GM23338 (cell line): ENCODE measurements around the gene CHN2. TPM values are rescaled to one million over a fixed set of nuclear protein-coding genes. Genes with fewer than 3 reads are reported as not detected.

Experiments
- ATAC-seq: fragments of 200-7000 bp; cut with Tn5 transposase; 3 replicates; pipeline ENCODE4 v1.9.1; 2020
- DNase-seq: peaks from one replicate; pipeline ENCODE4 v3.0.0-alpha.2; 2015; ENCODE audit warnings: low spot score
- H2AFZ ChIP-seq: fragments of 200-600 bp; sonication (generic); 2 replicates; pipeline ENCODE4 v1.8.0; 2016; ENCODE audit warnings: antibody characterized with exemption, mild to moderate bottlenecking, moderate library complexity
- H3F3A ChIP-seq: fragments of 200-600 bp; sonication (generic); replicated peaks from 2 replicates; pipeline ENCODE4 v1.8.0; 2017; ENCODE audit warnings: antibody characterized with exemption, mixed run types, low read depth
- H3K27ac ChIP-seq: fragments of 200-600 bp; sonication (generic); 2 replicates; pipeline ENCODE4 v1.6.1; 2016; ENCODE audit warnings: low read depth
- H3K27me3 ChIP-seq: fragments of 200-600 bp; sonication (generic); 2 replicates; pipeline ENCODE4 v1.8.0; 2016; ENCODE audit warnings: mild to moderate bottlenecking, mixed run types, moderate library complexity; ENCODE audit not compliant: insufficient read depth
- H3K36me3 ChIP-seq: fragments of 200-600 bp; sonication (generic); 2 replicates; pipeline ENCODE4 v1.8.0; 2016; ENCODE audit warnings: mild to moderate bottlenecking; ENCODE audit not compliant: insufficient read depth
- H3K4me1 ChIP-seq: fragments of 200-600 bp; sonication (generic); 2 replicates; pipeline ENCODE4 v1.8.0; 2016; ENCODE audit warnings: mild to moderate bottlenecking, moderate library complexity; ENCODE audit not compliant: insufficient read depth
- H3K4me2 ChIP-seq: fragments of 200-600 bp; sonication (generic); 2 replicates; pipeline ENCODE4 v1.7.1; 2017; ENCODE audit warnings: mixed run types
- H3K4me3 ChIP-seq: fragments of 200-600 bp; sonication (generic); 2 replicates; pipeline ENCODE4 v1.6.1; 2016; ENCODE audit warnings: mixed run types
- H3K79me2 ChIP-seq: fragments of 200-600 bp; sonication (generic); replicated peaks from 2 replicates; pipeline ENCODE4 v1.8.0; 2017; ENCODE audit warnings: mild to moderate bottlenecking; ENCODE audit not compliant: insufficient read depth
- H3K9me2 ChIP-seq: fragments of 200-600 bp; sonication (generic); 2 replicates; pipeline ENCODE4 v1.8.0; 2017; ENCODE audit not compliant: insufficient read depth
- H4K20me1 ChIP-seq: fragments of 200-600 bp; sonication (generic); replicated peaks from 2 replicates; pipeline ENCODE4 v1.8.0; 2017; ENCODE audit warnings: mild to moderate bottlenecking; ENCODE audit not compliant: insufficient read depth
- H3K27ac Mint-ChIP-seq: 2 replicates; pipeline ENCODE4 v1.8.0; 2020; ENCODE audit warnings: inconsistent platforms, mild to moderate bottlenecking, moderate library complexity, mixed read lengths
- H3K27me3 Mint-ChIP-seq: 3 replicates; pipeline ENCODE4 v1.8.0; 2022; ENCODE audit warnings: low read depth, mild to moderate bottlenecking, moderate library complexity, mixed read lengths, inconsistent platforms; ENCODE audit not compliant: insufficient read depth, poor library complexity
- H3K36me3 Mint-ChIP-seq: 3 replicates; pipeline ENCODE4 v1.8.0; 2021; ENCODE audit warnings: low read depth, mild to moderate bottlenecking, inconsistent platforms, moderate library complexity, mixed read lengths
- H3K4me1 Mint-ChIP-seq: 3 replicates; pipeline ENCODE4 v1.8.0; 2020; ENCODE audit warnings: mild to moderate bottlenecking, inconsistent platforms, mixed read lengths
- H3K4me3 Mint-ChIP-seq: 3 replicates; pipeline ENCODE4 v1.8.0; 2021; ENCODE audit warnings: moderate library complexity, mild to moderate bottlenecking, inconsistent platforms, mixed read lengths
- H3K9me3 Mint-ChIP-seq: 3 replicates; pipeline ENCODE4 v1.8.0; 2020; ENCODE audit warnings: moderate library complexity, mild to moderate bottlenecking, inconsistent platforms, mixed read lengths
- CREB1 ChIP-seq: fragments of 250-450 bp; sonication (Bioruptor Pico); IDR thresholded peaks from 2 replicates; pipeline ENCODE4 v1.5.0; 2020; ENCODE audit warnings: low read depth, mild to moderate bottlenecking, moderate library complexity
- CTCF ChIP-seq, 2 experiments: fragments of 200-600 bp in 1 of 2; sonication (generic) in 1 of 2; conservative IDR thresholded peaks; 2 replicates each; pipeline versions ENCODE4 v1.5.1 to v1.6.1; 2016 to 2017; ENCODE audit warnings: antibody characterized with exemption in 2 of 2, low read depth in 2 of 2, mild to moderate bottlenecking in 2 of 2, moderate library complexity in 1 of 2
- EZH2 ChIP-seq: fragments of 200-600 bp; sonication (generic); IDR thresholded peaks from one replicate; pipeline ENCODE4 v1.8.0; 2017; ENCODE audit warnings: antibody characterized with exemption, mild to moderate bottlenecking, low read depth; ENCODE audit not compliant: unreplicated experiment
- EZH2phosphoT487 ChIP-seq: fragments of 200-600 bp; sonication (generic); IDR thresholded peaks from one replicate; pipeline ENCODE4 v1.8.1; 2018; ENCODE audit warnings: antibody characterized with exemption; ENCODE audit not compliant: unreplicated experiment
- JUNB ChIP-seq: IDR thresholded peaks from one replicate; pipeline ENCODE4 v1.6.1; 2016; ENCODE audit warnings: antibody characterized with exemption; ENCODE audit not compliant: unreplicated experiment
- NANOG ChIP-seq: IDR thresholded peaks from 2 replicates; pipeline ENCODE4 v1.6.1; 2016; ENCODE audit warnings: antibody characterized with exemption, borderline replicate concordance
- REST ChIP-seq: IDR thresholded peaks from one replicate; pipeline ENCODE4 v1.6.1; 2018; ENCODE audit warnings: antibody characterized with exemption; ENCODE audit not compliant: unreplicated experiment
- STAT1 ChIP-seq: IDR thresholded peaks from one replicate; pipeline ENCODE4 v1.6.1; 2016; ENCODE audit warnings: antibody characterized with exemption; ENCODE audit not compliant: unreplicated experiment
- ZNF114 ChIP-seq: fragments of 250-450 bp; sonication (Bioruptor Pico); IDR thresholded peaks from 2 replicates; pipeline ENCODE4 v1.5.0; 2020; ENCODE audit warnings: mild to moderate bottlenecking, moderate library complexity
- ZNF331 ChIP-seq: fragments of 250-450 bp; sonication (Bioruptor Pico); IDR thresholded peaks from 2 replicates; pipeline ENCODE4 v1.5.0; 2020; ENCODE audit warnings: low read depth, mild to moderate bottlenecking, moderate library complexity
- polyA plus RNA-seq: library from polyadenylated mRNA; unstranded; fragments of >200 nt; fragmentation: Nextera tagmentation; extraction: Ambion mirVana; gene quantifications from 2 replicates; pipeline ENCODE4 v1.2.1, GENCODE V29; 2016
- total RNA-seq: library from RNA; depleted of rRNA; stranded (reverse); fragments of >200 nt; shearing (Covaris generic); gene quantifications from 2 replicates; pipeline ENCODE4 v1.2.3, GENCODE V29; 2014
- TF ChIP-seq, protein P1 (sequence below): IDR thresholded peaks from 2 replicates; pipeline ENCODE4 v1.6.1; 2016; ENCODE audit warnings: antibody characterized with exemption
- TF ChIP-seq, protein P2 (sequence below): fragments of 250-450 bp; sonication (Bioruptor Pico); IDR thresholded peaks from 2 replicates; pipeline ENCODE4 v1.5.0; 2020; ENCODE audit warnings: mild to moderate bottlenecking, moderate library complexity

The CHN2 gene
- total and polyA plus RNA-seq, 2 experiments from 2014 or later = 6.1 to 7.5 TPM

GRCh38 chr7:29410996-29411395 is 216.4 kb downstream of the CHN2 start (continued):
- TF ChIP-seq, protein P1, sequence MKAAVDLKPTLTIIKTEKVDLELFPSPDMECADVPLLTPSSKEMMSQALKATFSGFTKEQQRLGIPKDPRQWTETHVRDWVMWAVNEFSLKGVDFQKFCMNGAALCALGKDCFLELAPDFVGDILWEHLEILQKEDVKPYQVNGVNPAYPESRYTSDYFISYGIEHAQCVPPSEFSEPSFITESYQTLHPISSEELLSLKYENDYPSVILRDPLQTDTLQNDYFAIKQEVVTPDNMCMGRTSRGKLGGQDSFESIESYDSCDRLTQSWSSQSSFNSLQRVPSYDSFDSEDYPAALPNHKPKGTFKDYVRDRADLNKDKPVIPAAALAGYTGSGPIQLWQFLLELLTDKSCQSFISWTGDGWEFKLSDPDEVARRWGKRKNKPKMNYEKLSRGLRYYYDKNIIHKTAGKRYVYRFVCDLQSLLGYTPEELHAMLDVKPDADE = no peak

GRCh38 chr7:29412912-29413311 is 218.3 kb downstream of the CHN2 start:
- no peaks in the 10 kb centered on the region for H3K36me3 ChIP-seq
- no peaks in the 10 kb centered on the region for H3K9me3 Mint-ChIP-seq
- H3K4me2 ChIP-seq = no peak overlapping the region
- H3K4me3 Mint-ChIP-seq = no peak overlapping the region
- no peak overlapping the region for H3K27ac ChIP-seq
- H4K20me1 ChIP-seq = no peaks in the 10 kb centered on the region
- no peaks in the 10 kb centered on the region for H3K27me3 ChIP-seq
- no peaks in the 10 kb centered on the region for H3K9me2 ChIP-seq
- H3K79me2 ChIP-seq = no peaks in the 10 kb centered on the region
- no peak overlapping the region for H3K27ac Mint-ChIP-seq
- H3K27me3 Mint-ChIP-seq = no peaks in the 10 kb centered on the region
- H3K4me1 Mint-ChIP-seq = peaks cover 11% of the 10 kb centered on the region; the same call in 2 of the 3 replicates
- H3K36me3 Mint-ChIP-seq = no peaks in the 10 kb centered on the region
- no peak overlapping the region for H2AFZ ChIP-seq
- ATAC-seq = no peak
- no peak overlapping the region for H3K4me3 ChIP-seq
- H3F3A ChIP-seq = no peaks in the 10 kb centered on the region
- DNase-seq = no peak
- peaks cover 7% of the 10 kb centered on the region; the same call in 1 of the 2 replicates for H3K4me1 ChIP-seq
- TF ChIP-seq EZH2phosphoT487 (no peak), CREB1 (CRISPR knock-in tag) (no peak), EZH2 (no peak), CTCF (conservative IDR thresholded peaks at IDR 0.05; ENCODE audit: low read depth in 2 of 2) (no peak), NANOG (no peak), REST (no peak), STAT1 (no peak), ZNF114 (CRISPR knock-in tag) (no peak), ZNF331 (CRISPR knock-in tag) (no peak), JUNB (no peak)
- TF ChIP-seq, protein P1 = no peak
- TF ChIP-seq, protein P2, sequence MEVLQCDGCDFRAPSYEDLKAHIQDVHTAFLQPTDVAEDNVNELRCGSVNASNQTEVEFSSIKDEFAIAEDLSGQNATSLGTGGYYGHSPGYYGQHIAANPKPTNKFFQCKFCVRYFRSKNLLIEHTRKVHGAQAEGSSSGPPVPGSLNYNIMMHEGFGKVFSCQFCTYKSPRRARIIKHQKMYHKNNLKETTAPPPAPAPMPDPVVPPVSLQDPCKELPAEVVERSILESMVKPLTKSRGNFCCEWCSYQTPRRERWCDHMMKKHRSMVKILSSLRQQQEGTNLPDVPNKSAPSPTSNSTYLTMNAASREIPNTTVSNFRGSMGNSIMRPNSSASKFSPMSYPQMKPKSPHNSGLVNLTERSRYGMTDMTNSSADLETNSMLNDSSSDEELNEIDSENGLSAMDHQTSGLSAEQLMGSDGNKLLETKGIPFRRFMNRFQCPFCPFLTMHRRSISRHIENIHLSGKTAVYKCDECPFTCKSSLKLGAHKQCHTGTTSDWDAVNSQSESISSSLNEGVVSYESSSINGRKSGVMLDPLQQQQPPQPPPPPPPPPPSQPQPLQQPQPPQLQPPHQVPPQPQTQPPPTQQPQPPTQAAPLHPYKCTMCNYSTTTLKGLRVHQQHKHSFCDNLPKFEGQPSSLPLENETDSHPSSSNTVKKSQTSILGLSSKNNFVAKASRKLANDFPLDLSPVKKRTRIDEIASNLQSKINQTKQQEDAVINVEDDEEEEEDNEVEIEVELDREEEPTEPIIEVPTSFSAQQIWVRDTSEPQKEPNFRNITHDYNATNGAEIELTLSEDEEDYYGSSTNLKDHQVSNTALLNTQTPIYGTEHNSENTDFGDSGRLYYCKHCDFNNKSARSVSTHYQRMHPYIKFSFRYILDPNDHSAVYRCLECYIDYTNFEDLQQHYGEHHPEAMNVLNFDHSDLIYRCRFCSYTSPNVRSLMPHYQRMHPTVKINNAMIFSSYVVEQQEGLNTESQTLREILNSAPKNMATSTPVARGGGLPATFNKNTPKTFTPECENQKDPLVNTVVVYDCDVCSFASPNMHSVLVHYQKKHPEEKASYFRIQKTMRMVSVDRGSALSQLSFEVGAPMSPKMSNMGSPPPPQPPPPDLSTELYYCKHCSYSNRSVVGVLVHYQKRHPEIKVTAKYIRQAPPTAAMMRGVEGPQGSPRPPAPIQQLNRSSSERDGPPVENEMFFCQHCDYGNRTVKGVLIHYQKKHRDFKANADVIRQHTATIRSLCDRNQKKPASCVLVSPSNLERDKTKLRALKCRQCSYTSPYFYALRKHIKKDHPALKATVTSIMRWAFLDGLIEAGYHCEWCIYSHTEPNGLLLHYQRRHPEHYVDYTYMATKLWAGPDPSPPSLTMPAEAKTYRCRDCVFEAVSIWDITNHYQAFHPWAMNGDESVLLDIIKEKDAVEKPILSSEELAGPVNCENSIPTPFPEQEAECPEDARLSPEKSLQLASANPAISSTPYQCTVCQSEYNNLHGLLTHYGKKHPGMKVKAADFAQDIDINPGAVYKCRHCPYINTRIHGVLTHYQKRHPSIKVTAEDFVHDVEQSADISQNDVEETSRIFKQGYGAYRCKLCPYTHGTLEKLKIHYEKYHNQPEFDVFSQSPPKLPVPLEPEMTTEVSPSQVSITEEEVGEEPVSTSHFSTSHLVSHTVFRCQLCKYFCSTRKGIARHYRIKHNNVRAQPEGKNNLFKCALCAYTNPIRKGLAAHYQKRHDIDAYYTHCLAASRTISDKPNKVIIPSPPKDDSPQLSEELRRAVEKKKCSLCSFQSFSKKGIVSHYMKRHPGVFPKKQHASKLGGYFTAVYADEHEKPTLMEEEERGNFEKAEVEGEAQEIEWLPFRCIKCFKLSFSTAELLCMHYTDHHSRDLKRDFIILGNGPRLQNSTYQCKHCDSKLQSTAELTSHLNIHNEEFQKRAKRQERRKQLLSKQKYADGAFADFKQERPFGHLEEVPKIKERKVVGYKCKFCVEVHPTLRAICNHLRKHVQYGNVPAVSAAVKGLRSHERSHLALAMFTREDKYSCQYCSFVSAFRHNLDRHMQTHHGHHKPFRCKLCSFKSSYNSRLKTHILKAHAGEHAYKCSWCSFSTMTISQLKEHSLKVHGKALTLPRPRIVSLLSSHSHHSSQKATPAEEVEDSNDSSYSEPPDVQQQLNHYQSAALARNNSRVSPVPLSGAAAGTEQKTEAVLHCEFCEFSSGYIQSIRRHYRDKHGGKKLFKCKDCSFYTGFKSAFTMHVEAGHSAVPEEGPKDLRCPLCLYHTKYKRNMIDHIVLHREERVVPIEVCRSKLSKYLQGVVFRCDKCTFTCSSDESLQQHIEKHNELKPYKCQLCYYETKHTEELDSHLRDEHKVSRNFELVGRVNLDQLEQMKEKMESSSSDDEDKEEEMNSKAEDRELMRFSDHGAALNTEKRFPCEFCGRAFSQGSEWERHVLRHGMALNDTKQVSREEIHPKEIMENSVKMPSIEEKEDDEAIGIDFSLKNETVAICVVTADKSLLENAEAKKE (CRISPR knock-in tag) = no peak
